Right ventricle myocardium superior (tissue), 1 donor: ENCODE data around the gene TEP1. TPM values are rescaled to one million over a fixed set of nuclear protein-coding genes. Genes with fewer than 3 reads are reported as not detected.
"Not testable (repeated sequence)": the region's sequence is repeated elsewhere in the genome, so short reads cannot be mapped to it uniquely, and the experiment has no call there.

Experiments used
- ATAC-seq: fragments of 200-7000 bp; cut with Tn5 transposase; one replicate; pipeline ENCODE4 v1.9.1; 2020; ENCODE audit warnings: mild to moderate bottlenecking; ENCODE audit not compliant: poor library complexity
- DNase-seq: peaks from one replicate; pipeline ENCODE4 v3.0.0-alpha.2; 2020
- intact Hi-C: fragments of 100-400 bp; cut with DNase I; formaldehyde crosslinking; loops from one replicate; pipeline ENCODE4 v1.11.2; 2022
- total RNA-seq: library from RNA; stranded (reverse); fragmentation: NEBNext Ultra II Directional; extraction: Animal tissue kit (Norgen Biotek cat#: 25700); gene quantifications from one replicate; pipeline ENCODE4 v1.2.1, GENCODE V29; 2021
- donor health status: DM: no; HTN: yes; CAD: no; lungs with severe emphysema.

Gene TEP1
- total RNA-seq, 1 donor from 2014 or later, result 9.3 TPM

DNA sequence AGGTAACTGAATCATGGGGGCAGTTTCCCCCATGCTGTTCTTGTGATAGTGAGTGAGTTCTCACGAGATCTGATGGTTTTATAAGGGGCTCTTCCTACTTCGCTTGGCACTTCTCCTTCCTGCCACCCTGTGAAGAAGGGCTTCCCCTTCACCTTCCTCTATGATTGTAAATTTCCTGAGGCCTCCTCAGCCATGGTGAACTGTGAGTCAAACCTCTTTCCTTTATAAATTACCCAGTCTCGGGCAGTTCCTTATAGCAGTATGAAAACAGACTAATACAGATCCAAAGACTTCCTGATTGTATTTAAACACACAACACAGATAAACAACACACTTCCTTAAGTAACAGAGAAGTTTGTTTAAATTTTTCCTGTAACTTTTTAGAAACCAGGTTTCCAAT is 54.8 kb downstream of the TEP1 start:
- DNase-seq, ATAC-seq, intact Hi-C loops: not testable (repeated sequence)

DNA sequence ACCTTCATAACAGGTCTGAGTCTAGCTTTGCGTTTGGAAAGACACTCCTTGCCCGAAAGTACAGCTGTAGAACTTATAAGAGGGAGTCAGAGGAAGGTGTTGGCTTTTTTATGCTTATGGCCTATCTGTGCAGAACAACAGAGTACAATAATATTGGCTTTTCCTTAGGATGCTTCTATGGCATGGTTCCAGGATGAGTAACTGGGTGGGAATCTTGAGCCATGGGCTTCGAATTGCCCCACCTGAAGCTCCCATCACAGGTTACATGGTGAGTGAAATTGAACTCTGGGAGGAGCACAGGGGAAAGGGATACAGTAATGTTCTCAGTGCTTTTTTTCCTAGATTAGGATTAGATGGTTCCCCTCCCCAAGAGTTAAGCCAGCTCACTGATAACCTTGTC is 56.9 kb downstream of the TEP1 start:
- intact Hi-C loops, result no loop called here
- no peak for DNase-seq
- ATAC-seq, result no peak

DNA sequence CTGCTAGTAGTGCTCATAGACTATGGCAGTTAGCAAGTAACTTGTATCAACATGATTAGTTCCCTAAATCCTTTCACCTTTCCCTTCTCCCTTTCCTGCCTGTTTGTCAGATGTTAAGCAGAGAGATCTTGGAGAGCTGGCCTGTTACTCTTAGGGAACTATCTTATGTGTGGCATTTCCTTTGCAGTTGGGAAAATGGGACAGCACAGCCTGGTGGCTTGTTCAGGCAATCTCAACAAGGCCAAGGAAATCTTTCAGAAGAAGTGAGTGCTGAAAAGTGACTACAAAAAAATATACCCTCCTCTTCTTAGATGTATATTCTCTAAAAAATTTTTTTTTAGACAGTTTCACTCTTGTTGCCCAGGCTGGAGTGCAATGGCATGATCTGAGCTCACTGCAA is 62.4 kb downstream of the TEP1 start:
- ATAC-seq, result no peak
- no peak for DNase-seq
- intact Hi-C loops, result no loop called here

DNA sequence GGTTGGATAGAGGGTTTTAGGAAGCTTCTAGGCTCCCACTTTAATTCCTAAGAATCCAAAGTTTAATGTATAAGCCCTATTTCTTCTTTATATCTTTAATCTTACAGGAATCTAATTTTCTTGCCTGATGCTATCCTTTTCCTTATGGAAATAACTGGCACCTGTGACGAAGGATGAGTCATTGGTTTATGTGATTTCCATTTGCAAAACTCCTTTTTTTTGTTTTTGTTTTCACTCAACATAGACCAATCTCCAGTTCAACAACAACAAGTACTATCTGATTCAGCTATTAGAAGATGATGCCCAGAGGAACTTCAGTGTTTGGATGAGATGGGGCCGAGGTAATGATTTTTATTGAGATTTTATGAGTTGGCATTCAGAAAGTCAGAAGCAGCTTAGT is 63.0 kb downstream of the TEP1 start:
- intact Hi-C loops, result no loop called here
- ATAC-seq, result no peak
- no peak for DNase-seq

DNA sequence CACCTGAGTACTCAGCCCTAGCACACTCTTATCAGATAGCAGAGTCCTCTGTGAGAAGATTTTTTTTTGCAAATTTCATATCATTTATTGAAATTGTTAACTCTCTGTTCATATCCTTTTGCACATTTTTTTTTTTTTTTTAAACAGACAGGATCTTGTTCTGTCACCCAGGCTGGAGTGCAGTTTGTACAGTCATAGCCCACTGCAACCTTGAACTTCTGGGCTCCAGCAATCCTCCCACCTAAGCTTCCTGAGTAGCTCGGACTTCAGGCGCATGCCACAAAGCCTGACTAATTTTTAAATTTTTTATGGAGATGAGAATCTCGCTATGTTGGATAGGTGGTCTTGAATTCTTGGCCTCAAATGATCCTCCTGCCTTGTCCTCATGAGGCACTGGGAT is 65.6 kb downstream of the TEP1 start:
- intact Hi-C loops, result loop anchor here (10.0 kb wide), 1 partner anchor 107 kb away; the partner anchor contains the start of genes APEX1 and OSGEP
- ATAC-seq (no peak), DNase-seq (no peak)

DNA sequence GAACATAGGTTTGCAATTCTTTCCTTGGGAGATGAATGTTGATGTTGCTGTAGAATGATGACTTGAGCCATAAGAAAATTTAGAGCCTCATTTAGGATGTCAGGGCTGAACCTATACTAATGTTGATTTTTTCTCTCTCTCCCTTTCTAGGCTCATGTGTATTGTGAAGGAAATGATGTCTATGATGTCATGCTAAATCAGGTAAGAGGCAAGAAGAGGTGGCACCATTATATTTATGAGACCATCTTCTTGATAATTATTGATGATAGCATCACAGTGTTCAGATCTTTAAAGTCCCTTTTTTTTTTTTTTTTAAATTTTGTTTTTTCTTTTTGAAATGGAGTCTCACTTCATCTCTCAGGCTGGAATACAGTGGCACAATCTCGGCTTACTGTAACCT is 66.6 kb downstream of the TEP1 start:
- DNase-seq (no peak), ATAC-seq (no peak)
- intact Hi-C loops, result loop anchor here (10.0 kb wide), 1 partner anchor 108 kb away; the partner anchor contains the start of genes APEX1 and OSGEP

DNA sequence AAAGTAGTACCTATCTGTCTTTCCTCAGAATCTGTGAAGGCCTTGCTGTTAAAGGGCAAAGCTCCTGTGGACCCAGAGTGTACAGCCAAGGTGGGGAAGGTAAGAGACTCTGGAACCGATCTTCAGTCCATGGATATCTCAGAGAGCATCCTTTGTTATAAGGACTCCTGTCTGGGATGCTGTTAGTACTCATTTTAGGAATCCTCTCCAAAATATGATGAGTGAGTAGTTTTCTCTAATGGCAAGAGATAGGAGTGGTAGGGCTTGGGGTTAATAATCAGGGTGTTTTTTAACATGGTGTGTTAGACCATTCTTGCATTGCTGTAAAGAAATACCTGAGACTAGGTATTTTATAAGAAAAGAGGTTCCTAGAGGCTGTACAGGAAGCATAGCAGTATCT is 67.9 kb downstream of the TEP1 start:
- intact Hi-C loops, result loop anchor here (10.0 kb wide), 1 partner anchor 109 kb away; the partner anchor contains the start of genes APEX1 and OSGEP

DNA sequence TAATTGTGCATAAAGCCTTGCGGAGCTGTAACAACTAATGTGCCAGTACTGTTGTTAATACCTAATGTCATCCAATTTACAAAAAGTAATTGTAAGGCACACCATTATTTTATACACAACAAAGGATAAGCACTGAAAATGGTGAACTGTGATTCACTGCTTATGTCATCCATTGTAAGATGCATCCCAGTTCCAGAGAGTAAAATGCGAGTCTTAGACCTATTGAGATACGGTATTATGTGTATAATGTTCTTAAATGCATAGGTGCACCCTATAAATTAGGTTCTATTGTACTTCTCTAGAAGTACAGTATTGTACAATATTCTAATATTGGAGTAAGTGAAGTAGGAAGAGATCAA is 69.5 kb downstream of the TEP1 start:
- ATAC-seq (no peak), DNase-seq (no peak)
- intact Hi-C loops, result loop anchor here (2.0 to 10.0 kb wide), 3 partner anchors 68 to 339 kb away; partner anchors contain the start of genes APEX1, OSGEP and TEP1

More for the DNA sequence above, 67.9 kb downstream of the TEP1 start:
- ATAC-seq (no peak), DNase-seq (no peak)

DNA sequence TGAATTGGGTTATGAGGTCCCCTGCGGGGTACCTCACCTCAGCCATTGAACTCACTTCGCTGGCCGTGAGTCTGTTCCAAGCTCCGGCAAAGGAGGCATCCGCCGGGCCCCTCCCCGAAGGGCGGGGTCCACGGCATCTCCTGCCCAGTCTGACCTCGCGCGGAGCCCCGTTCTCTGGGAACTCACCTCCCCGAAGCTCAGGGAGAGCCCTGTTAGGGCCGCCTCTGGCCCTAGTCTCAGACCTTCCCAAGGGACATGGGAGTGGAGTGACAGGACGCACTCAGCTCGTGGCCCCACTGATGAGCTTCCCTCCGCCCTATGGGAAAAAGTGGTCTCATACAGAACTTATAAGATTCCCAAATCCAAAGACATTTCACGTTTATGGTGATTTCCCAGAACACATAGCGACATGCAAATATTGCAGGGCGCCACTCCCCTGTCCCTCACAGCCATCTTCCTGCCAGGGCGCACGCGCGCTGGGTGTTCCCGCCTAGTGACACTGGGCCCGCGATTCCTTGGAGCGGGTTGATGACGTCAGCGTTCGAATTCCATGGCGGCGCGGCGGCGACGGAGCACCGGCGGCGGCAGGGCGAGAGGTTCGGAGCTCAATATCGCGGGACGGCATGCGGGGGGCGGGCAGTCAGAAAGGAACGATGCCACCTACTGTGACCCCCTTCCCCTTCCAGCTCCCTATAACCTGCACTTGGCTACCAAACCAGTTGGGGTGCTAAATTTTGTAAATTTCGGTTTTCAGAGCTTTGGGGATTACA is 70.0 kb downstream of the TEP1 start, which contains the start of gene PARP2:
Gene PARP2 (plus strand): TSS at position 544 of the 770 bp plus-strand sequence. CDS start 7 bp downstream, at position 551.
- intact Hi-C loops, result loop anchor here (2.0 to 10.0 kb wide), 3 partner anchors 69 to 340 kb away; partner anchors contain the start of genes APEX1, OSGEP and TEP1
- ATAC-seq, result peak; percentile 96
- peak; percentile 98 for DNase-seq

DNA sequence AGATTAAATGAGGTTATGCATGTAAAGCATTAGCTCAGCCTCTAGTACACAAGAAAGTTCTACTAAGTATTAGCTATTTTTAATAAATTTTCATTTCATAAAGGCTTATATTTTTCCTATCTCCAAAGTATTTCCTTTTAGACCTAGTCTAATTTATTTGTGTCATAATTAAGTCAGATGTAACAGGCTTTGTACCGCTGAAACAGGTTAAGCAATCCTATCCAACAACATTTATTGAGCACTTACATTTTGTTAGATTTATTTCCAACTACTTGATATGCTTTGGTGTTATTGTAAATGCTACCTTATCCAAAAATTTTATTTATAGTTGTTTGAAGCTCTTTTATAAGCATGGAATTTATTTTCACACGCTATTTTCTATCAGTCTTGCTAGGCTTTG is 71.7 kb downstream of the TEP1 start:
- intact Hi-C loops, result loop anchor here (2.0 to 10.0 kb wide), 3 partner anchors 71 to 341 kb away; partner anchors contain the start of genes APEX1, OSGEP and TEP1
- ATAC-seq (no peak), DNase-seq (no peak)

DNA sequence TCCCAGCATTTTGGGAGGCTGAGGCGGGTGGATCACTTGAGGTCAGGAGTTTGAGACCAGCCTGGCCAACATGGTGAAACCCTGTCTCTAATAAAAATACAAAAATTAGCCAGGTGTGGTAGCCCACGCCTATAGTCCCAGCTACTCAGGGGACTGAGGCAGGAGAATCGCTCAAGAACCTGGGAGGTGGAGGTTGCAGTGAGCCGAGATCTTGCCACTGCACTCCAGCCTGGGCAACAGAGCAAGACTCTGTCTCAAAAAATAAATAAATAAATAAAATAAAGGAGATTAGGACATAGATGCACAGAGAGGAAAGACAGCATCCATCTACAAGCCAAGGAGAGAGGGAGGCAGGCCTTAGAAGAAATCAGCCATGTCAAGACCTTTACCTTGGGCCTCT is 72.3 kb downstream of the TEP1 start:
- not testable (repeated sequence) for DNase-seq, ATAC-seq
- intact Hi-C loops, result loop anchor here (5.0 to 10.0 kb wide), 2 partner anchors 71 to 114 kb away; partner anchors contain the start of genes APEX1, OSGEP and TEP1

DNA sequence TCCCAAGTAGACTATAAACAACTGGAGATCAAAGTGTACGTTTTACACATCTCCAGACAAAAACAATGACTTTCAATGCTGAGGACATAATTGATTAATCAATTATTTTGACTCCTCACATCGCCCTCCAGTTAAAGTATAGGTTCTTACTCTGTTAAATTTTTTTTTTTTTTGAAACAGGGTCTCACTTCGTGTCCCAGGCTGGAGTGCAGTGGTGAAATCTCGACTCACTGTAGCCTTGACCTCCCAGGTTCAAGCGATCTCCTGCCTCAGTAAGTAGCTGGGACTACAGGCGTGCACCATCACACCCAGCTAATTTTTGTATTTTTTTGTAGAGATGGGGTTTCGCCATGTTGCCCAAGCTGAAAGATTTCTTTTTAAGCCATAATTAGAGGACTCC is 79.3 kb downstream of the TEP1 start:
- intact Hi-C loops, result no loop called here
- ATAC-seq, result no peak

DNA sequence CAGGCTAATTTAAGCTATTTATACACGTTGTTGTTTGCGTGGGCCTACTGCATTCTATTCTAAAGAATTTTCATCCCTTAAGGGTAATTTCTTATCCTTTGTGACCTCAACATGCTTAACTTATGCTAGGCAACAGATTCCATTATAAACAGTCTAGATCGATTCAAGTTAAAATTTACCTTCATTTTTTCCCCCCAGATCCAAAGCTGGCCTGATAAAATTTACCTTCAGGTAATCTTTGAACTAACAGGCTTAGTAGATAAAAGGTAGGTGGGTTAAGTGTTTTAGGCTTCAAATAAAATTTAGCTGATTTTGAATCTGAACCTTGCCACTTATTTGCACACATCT is 79.8 kb downstream of the TEP1 start:
- intact Hi-C loops, result no loop called here
- DNase-seq (no peak), ATAC-seq (no peak)

More for the DNA sequence above, 79.3 kb downstream of the TEP1 start:
- DNase-seq, result no peak

DNA sequence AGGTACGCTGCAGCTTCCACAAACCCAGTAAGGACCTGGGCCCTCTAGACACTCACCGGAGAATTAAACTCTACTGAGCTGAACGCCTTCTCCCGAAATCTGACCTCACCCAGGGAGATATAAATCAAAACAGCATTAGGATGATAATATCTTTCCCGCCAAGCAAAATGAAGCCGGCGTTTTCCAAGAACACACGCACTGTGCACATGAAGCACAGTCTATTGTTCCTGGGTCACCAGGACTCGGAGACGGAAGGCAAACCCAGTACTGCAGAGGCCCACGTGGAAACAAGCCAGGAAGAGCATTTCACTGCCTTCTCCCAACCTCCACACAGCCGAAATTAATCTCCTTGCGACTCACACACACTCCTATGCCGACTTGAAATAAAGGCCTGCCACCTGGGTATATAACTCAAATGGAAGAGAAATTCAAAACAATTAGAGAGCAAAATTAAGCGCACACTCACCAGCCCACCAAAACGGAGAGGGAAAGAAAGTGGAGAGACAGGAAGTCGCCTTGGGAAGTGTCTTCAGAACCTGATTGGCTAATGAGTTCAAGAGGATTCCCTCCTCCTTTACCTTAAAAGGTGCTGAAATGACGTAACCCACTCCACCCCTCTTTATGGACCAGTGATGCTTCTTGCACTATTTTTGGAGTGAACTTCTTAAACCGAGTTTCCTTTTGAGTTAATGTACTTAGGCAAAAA is 80.4 kb downstream of the TEP1 start, which contains the start of gene CCNB1IP1:
Gene CCNB1IP1 (minus strand): TSS at position 492 of the 706 bp plus-strand sequence. CDS start 16,756 bp downstream, outside the sequence.
- DNase-seq (peak; percentile 47), ATAC-seq (peak; percentile 100)
- intact Hi-C loops, result no loop called here

DNA sequence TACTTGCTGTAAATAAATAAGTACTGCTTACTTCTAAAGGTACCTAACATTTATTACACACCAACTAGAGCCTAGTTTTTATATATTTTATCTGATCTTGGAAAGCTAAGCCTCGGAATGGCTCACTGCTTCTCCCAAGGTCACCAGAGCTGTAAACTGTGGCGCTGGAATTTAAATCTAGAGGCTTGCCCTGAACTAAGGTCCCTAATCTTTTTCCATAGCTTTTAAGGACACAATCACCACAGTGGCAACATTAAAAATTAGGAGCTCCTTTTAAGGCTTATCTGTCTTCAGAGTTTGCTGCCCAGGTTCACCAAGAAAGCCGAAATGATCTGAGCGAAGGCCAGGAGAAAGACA is 80.9 kb downstream of the TEP1 start:
- intact Hi-C loops, result no loop called here
- no peak for DNase-seq
- peak; percentile 75 for ATAC-seq

DNA sequence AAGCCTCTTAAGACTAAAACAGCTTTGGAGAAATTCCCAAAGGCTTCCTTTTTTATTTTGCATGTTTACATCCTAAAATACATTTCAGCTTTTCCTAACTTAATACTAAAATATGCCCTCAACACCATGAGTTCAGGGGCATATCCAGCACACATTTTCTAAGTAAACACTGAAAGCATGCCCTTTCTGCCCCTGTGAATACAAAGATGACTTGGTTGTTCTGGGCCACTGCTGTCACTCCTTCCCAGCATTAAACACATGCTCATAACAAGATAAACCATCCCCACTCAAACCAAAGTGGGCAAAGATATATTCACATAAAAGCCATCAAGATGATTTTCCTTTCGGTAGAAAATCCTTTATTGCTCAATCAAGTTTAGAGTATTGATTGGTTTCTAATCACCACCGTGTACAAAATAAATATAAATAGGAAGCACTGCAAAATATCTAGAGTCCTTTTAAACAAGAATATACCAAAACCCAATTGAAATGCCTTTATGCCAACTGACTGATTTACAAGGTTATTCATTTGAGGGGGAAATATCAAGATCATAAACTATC is 82.2 kb downstream of the TEP1 start:
- ATAC-seq, result no peak
- DNase-seq, result no peak
- intact Hi-C loops, result no loop called here

DNA sequence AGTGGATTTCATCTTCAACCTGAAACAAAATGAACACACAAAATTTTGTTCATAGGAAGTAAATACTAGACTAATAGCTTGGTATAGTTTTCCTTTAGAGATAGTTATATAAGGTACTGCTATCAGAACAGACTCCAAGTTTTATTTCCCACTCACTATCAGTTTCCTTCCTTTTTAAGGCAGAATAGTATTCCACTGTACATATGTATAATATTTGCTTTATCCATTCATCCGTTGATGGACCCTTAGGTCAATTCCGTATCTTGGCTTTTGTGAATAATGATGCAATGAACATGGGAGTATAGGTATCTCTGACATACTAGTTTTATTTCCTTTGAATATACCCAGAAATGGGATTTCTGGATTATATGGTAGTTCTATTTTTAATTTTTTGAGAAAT is 83.9 kb downstream of the TEP1 start:
- intact Hi-C loops, result loop anchor here (5.0 kb wide), 1 partner anchor 358 kb away; the partner anchor contains the start of gene ANG
- no peak for ATAC-seq
- no peak for DNase-seq

DNA sequence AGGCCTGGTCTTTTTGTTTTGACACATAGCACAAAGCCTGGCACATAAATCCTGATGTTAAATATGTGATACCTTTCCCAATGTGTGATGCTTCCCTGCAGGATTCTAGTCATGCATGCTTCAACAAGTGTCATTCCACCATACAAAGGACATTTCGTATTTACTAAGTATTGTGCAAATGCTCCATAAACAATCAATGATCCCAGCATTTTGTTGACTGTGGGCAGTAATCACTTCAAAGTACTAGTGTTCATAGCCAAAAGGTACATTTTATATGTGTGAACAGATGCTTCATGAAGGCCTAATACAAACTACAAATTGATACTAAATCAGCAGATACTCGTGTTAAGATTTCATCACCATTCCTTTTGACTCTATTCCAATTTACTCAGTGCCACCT is 84.6 kb downstream of the TEP1 start:
- intact Hi-C loops, result loop anchor here (5.0 kb wide), 1 partner anchor 359 kb away; the partner anchor contains the start of gene ANG
- ATAC-seq, result no peak

More for the DNA sequence above, 84.6 kb downstream of the TEP1 start:
- DNase-seq, result no peak
